Dendritic cell treated with granulocyte-macrophage colony-stimulating factor and Interleukin-4, amounts not matched to agents 40 ng/mL and 50 ng/mL, for 4 days (primary cell): ENCODE data around the gene TRIM59.

Experiments
- H3K27ac Mint-ChIP-seq: one replicate; pipeline ENCODE4 v1.8.0; 2022; ENCODE audit warnings: mild to moderate bottlenecking, mixed read lengths
- H3K27me3 Mint-ChIP-seq: one replicate; pipeline ENCODE4 v1.8.0; 2022; ENCODE audit warnings: mild to moderate bottlenecking, mixed read lengths
- H3K36me3 Mint-ChIP-seq: one replicate; pipeline ENCODE4 v1.8.0; 2022; ENCODE audit warnings: low read depth, mixed read lengths
- H3K4me1 Mint-ChIP-seq: one replicate; pipeline ENCODE4 v1.8.0; 2022; ENCODE audit warnings: low read depth, mixed read lengths
- H3K4me3 Mint-ChIP-seq: one replicate; pipeline ENCODE4 v1.8.0; 2022; ENCODE audit warnings: mild to moderate bottlenecking, moderate library complexity, mixed read lengths
- H3K9me3 Mint-ChIP-seq: one replicate; pipeline ENCODE4 v1.8.0; 2022; ENCODE audit warnings: mixed read lengths
- intact Hi-C: fragments of 100-400 bp; cut with micrococcal nuclease; formaldehyde crosslinking; loops from one replicate; pipeline ENCODE4 v1.15.0; 2022

TRIM59 gene

DNA sequence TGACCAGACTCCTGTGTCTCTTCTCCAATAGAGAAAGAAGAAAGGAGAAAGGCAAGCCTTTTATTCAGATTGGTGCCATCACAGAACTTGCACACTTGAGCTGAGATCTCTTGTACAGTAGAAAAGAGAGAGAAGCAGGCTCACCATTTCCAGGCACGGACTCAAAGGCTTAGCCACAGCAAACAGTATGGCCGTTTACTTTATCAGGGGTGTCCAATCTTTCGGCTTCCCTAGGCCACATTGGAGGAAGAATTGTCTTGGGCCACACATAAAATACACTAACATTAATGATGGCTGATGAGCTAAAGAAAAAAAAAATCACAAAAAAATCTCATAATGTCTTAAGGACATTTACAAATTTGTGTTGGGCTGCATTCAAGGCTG is 55.6 kb downstream of the TRIM59 start:
- Mint-ChIP-seq H3K27me3 (no peaks in the 10 kb centered on the region), H3K9me3 (no peaks in the 10 kb centered on the region), H3K36me3 (peaks cover 4% of the 10 kb centered on the region), H3K4me1 (peaks cover 13% of the 10 kb centered on the region), H3K4me3 (no peak overlapping the region), H3K27ac (no peak overlapping the region)
- intact Hi-C loops, result no loop called here

GRCh38 chr3:160393346-160394008 is 56.1 kb downstream of the TRIM59 start:
- Mint-ChIP-seq H3K36me3 (no peaks in the 10 kb centered on the region), H3K27me3 (no peaks in the 10 kb centered on the region), H3K4me3 (no peak overlapping the region), H3K4me1 (peaks cover 10% of the 10 kb centered on the region), H3K9me3 (no peaks in the 10 kb centered on the region), H3K27ac (no peak overlapping the region)
- intact Hi-C loops, result no loop called here

- Mint-ChIP-seq H3K4me1 (peaks cover 5% of the 10 kb centered on the region), H3K9me3 (no peaks in the 10 kb centered on the region), H3K27ac (no peak overlapping the region), H3K4me3 (no peak overlapping the region), H3K36me3 (no peaks in the 10 kb centered on the region), H3K27me3 (no peaks in the 10 kb centered on the region)
- intact Hi-C loops, result no loop called here
These were observed 56.8 kb downstream of the TRIM59 start for GRCh38 chr3:160392798-160393197.

DNA sequence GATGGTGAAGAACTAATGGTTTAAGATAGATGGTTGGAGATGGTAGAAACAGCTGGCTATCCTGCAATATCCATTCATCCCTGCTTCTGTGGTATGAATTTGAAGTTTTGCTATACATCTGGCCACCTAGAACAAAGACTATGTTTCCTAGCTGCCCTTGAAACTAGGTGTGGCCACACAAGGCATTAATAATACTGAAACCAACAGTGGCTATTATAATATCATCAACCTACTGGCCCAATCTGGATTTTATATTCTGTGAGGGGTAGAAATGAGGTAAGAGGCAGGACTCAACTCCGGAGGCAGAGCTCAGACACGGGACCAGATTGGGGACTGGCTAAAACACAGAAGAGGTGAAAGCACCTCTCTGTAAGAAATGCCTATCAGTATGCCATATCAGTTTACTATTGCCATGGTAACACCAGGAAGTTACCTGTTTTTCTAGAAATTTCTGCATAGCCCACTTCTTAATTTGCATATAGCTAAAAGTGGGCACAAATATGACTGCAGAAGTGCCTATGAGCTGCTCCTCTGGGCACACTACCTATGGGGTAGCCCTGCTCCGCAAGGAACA is 58.9 kb downstream of the TRIM59 start:
- no peak overlapping the region for H3K4me3 Mint-ChIP-seq
- intact Hi-C loops, result no loop called here
- H3K9me3 Mint-ChIP-seq, result no peaks in the 10 kb centered on the region
- H3K27ac Mint-ChIP-seq, result no peak overlapping the region
- H3K36me3 Mint-ChIP-seq, result no peaks in the 10 kb centered on the region
- peaks cover 5% of the 10 kb centered on the region for H3K4me1 Mint-ChIP-seq
- no peaks in the 10 kb centered on the region for H3K27me3 Mint-ChIP-seq
